ENCODE measurements around the gene NECTIN1. TPM values are rescaled to one million over a fixed set of nuclear protein-coding genes. Genes with fewer than 3 reads are reported as not detected.

The NECTIN1 gene
- total RNA-seq, 4 donors from 2014 or later = 2.2 to 4.3 (median 2.5) TPM

GRCh38 chr11:119712459-119713358 is 16.3 kb downstream of the NECTIN1 start:
- DNase-seq (ENCODE audit: low spot score) = no peak
- no peak for TF ChIP-seq CTCF (IDR thresholded peaks at IDR 0.05)
- ATAC-seq (ENCODE audit: low FRiP score) = no peak

- no peak for DNase-seq (ENCODE audit: low spot score)
- TF ChIP-seq CTCF (IDR thresholded peaks at IDR 0.05) = no peak
- ATAC-seq (ENCODE audit: low FRiP score) = no peak
Measured at GRCh38 chr11:119712006-119712405, 17.0 kb downstream of the NECTIN1 start.

DNA sequence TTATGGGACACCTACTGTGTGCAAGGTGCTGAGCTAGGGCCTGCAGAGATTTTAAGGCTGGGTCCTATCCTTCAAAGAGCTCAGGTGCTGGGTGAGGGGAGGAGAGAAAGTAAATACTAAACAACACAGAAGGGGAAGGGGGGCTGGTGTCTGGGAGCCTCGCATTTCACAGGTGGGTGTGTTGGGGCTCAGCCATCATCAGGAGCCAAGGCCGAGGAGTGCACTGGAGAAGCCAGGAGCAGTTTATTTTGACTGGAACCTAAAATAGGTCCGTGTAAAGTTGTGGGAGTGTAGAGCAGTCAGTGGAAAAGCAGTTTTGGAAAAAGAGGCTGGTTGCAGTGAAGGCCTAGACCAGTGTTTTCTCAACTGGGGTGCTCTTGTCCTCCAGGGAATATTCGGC is 17.5 kb downstream of the NECTIN1 start:
- DNase-seq (ENCODE audit: low spot score) = no peak
- TF ChIP-seq CTCF (IDR thresholded peaks at IDR 0.05) = no peak
- ATAC-seq (ENCODE audit: low FRiP score) = no peak

GRCh38 chr11:119710417-119710816 is 18.6 kb downstream of the NECTIN1 start:
- ATAC-seq (ENCODE audit: low FRiP score) = no peak
- no peak for TF ChIP-seq CTCF (IDR thresholded peaks at IDR 0.05)

GRCh38 chr11:119709638-119710346 is 19.2 kb downstream of the NECTIN1 start:
- ATAC-seq (ENCODE audit: low FRiP score) (no peak), DNase-seq (ENCODE audit: low spot score) (no peak)
- no peak for TF ChIP-seq CTCF (IDR thresholded peaks at IDR 0.05)

More at GRCh38 chr11:119710417-119710816, 18.6 kb downstream of the NECTIN1 start:
- DNase-seq (ENCODE audit: low spot score) = no peak

DNA sequence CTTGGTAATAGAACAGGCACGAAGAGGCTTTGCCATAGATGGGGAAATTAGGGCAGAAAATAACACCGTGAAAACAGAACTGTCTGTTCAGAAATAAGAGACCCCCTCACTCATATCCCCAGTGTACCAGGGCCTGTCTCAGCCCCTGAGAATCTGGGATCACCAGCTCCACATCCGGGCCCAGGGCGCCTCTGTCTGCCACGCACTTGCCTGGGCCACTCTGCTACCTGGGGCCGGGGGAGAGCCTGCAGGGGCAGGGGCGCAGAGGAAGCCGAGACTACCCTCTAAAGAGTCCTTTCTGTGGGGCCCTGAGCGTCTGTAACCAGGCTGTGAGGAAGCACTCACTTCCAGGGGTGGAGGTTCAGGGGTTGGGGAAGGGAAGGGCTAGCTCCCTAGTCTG is 19.8 kb downstream of the NECTIN1 start:
- TF ChIP-seq CTCF (IDR thresholded peaks at IDR 0.05) = no peak
- DNase-seq (ENCODE audit: low spot score) (no peak), ATAC-seq (ENCODE audit: low FRiP score) (no peak)

Data from omental fat pad (tissue), 4 donors.